ENCODE measurements around the gene ASPHD2.

ASPHD2 gene

GRCh38 chr22:26446808-26447515 lies 17.9 kb downstream of the ASPHD2 start:
- DNase-seq (ENCODE audit: low read depth): no peak

- DNase-seq (ENCODE audit: low read depth): no peak
These were observed 18.7 kb downstream of the ASPHD2 start for GRCh38 chr22:26447584-26448329.

- no peak for DNase-seq (ENCODE audit: low read depth)
These were observed 19.3 kb downstream of the ASPHD2 start for GRCh38 chr22:26448334-26448733.

GRCh38 chr22:26448941-26449340 lies 19.9 kb downstream of the ASPHD2 start:
- DNase-seq (ENCODE audit: low read depth): no peak

- DNase-seq (ENCODE audit: low read depth): no peak
These were observed 21.6 kb downstream of the ASPHD2 start for GRCh38 chr22:26450453-26451185.

- DNase-seq (ENCODE audit: low read depth): no peak
These were observed 23.4 kb downstream of the ASPHD2 start for GRCh38 chr22:26452236-26453016.

GRCh38 chr22:26453216-26453615 lies 24.2 kb downstream of the ASPHD2 start:
- no peak for DNase-seq (ENCODE audit: low read depth)

- DNase-seq (ENCODE audit: low read depth): no peak
These were observed 24.9 kb downstream of the ASPHD2 start for GRCh38 chr22:26453812-26454500.

- DNase-seq (ENCODE audit: low read depth): no peak
These were observed 28.7 kb downstream of the ASPHD2 start for GRCh38 chr22:26457661-26458272.

- no peak for DNase-seq (ENCODE audit: low read depth)
These were observed 31.1 kb downstream of the ASPHD2 start for GRCh38 chr22:26460202-26460601.

GRCh38 chr22:26461188-26461810 lies 32.2 kb downstream of the ASPHD2 start:
- no peak for DNase-seq (ENCODE audit: low read depth)

- no peak for DNase-seq (ENCODE audit: low read depth)
These were observed 33.0 kb downstream of the ASPHD2 start for GRCh38 chr22:26462051-26462450.

GRCh38 chr22:26462641-26463040 lies 33.6 kb downstream of the ASPHD2 start:
- DNase-seq (ENCODE audit: low read depth): no peak

- no peak for DNase-seq (ENCODE audit: low read depth)
These were observed 34.1 kb downstream of the ASPHD2 start for GRCh38 chr22:26463101-26463661.

- no peak for DNase-seq (ENCODE audit: low read depth)
These were observed 34.6 kb downstream of the ASPHD2 start for GRCh38 chr22:26463688-26464087.

GRCh38 chr22:26464312-26464711 lies 35.3 kb downstream of the ASPHD2 start:
- DNase-seq (ENCODE audit: low read depth): no peak

GRCh38 chr22:26466196-26466595 lies 37.1 kb downstream of the ASPHD2 start:
- DNase-seq (ENCODE audit: low read depth): no peak

GRCh38 chr22:26470807-26471206 lies 41.7 kb downstream of the ASPHD2 start:
- no peak for DNase-seq (ENCODE audit: low read depth)

- DNase-seq (ENCODE audit: low read depth): no peak
These were observed 42.5 kb downstream of the ASPHD2 start for GRCh38 chr22:26471522-26471921.

GRCh38 chr22:26474682-26475081 lies 45.6 kb downstream of the ASPHD2 start:
- DNase-seq (ENCODE audit: low read depth): no peak

All from CMK (cell line).